ENCODE results near the gene APOA1. TPM values are rescaled to one million over a fixed set of nuclear protein-coding genes. Genes with fewer than 3 reads are reported as not detected.
A peak's percentile ranks its signal among the peaks of the same experiment; 100 is the strongest.

APOA1 gene
- total RNA-seq, 2 donors from 2014 or later, result 0.84 TPM; not detected in 1

DNA sequence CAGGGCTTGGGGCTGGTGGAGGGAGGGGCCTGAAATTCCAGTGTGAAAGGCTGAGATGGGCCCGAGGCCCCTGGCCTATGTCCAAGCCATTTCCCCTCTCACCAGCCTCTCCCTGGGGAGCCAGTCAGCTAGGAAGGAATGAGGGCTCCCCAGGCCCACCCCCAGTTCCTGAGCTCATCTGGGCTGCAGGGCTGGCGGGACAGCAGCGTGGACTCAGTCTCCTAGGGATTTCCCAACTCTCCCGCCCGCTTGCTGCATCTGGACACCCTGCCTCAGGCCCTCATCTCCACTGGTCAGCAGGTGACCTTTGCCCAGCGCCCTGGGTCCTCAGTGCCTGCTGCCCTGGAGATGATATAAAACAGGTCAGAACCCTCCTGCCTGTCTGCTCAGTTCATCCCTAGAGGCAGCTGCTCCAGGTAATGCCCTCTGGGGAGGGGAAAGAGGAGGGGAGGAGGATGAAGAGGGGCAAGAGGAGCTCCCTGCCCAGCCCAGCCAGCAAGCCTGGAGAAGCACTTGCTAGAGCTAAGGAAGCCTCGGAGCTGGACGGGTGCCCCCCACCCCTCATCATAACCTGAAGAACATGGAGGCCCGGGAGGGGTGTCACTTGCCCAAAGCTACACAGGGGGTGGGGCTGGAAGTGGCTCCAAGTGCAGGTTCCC, 7.8 kb downstream of the APOA1 start, which contains the start of gene APOC3:
Gene APOC3, plus strand, starts transcription at position 383 of the 659 bp plus-strand sequence. CDS start 676 bp downstream, outside the sequence.
- H3K9me3 Mint-ChIP-seq, result no peaks in the 10 kb centered on the region
- DNase-seq (ENCODE audit: low spot score in 2 of 2), result no peak

GRCh38 chr11:116828632-116829524, 8.5 kb downstream of the APOA1 start:
- Mint-ChIP-seq H3K36me3 (no peaks in the 10 kb centered on the region), H3K9me3 (no peaks in the 10 kb centered on the region), H3K27ac (no peak overlapping the region)
- ATAC-seq (no peak), DNase-seq (ENCODE audit: low spot score in 2 of 2) (no peak)

More for the DNA sequence above, 7.8 kb downstream of the APOA1 start, which contains the start of gene APOC3:
- H3K36me3 Mint-ChIP-seq, result no peaks in the 10 kb centered on the region
- no peak within 1 kb of the TSS for H3K27ac Mint-ChIP-seq
- no peak for ATAC-seq

DNA sequence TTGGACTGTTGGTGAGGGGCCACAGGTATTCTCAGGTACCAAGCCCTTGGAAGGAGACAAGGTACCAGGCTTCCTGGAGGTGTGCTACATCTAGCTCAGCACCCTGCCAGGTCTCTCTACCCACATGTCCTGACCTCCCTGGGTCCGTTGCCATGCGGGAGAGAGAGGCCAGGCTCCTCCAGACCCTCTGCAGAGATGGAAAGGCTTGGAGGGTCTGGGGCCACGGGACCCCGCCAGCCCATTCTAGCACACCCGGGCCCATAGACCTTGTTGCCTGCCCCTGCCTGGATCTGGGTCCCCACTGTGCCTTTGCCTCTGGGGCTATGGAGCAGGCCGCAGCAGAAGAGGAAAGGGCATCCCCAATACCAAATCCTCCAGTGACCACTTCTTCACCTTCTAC, 10.0 kb downstream of the APOA1 start:
- H3K36me3 Mint-ChIP-seq, result no peaks in the 10 kb centered on the region
- H3K9me3 Mint-ChIP-seq, result no peaks in the 10 kb centered on the region
- DNase-seq (ENCODE audit: low spot score in 2 of 2) (peak in 1 of 2 donors; percentile 53), ATAC-seq (no peak)
- H3K27ac Mint-ChIP-seq, result no peak overlapping the region

DNA sequence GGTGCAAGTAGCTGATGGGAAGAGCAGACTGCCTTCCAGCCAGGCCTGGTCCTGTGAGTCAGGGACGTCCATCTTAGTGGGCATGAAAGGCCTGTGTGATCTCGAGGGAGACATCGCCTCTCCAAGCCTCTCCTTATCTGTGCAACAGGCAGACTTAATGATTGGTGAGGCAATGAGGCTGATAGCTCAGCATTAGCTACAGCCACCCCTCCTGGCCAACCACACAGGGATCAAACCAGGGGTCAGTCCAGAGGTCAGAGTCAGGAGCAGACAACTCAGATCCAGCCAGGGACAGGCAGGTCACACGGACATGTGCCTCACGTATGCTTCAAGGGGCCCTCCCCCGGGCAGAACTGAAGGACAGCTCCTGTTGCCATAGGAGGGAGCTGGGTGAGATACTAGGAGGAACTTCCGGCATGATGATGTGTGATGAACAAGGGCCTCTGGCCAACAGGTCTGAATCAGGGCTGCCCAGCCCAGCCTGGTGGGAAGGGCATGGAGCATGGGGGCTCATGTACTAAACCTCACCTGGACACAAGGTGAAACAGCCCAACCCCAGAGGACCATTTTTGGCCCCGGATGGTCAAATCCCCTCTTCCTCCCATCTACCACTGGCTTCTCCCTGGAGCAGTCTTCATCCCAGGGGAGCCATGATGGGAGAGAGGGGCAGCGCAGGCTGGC, 10.5 kb downstream of the APOA1 start:
- ATAC-seq (no peak), DNase-seq (ENCODE audit: low spot score in 2 of 2) (peak in 1 of 2 donors; percentile 48)
- Mint-ChIP-seq H3K36me3 (no peaks in the 10 kb centered on the region), H3K9me3 (no peaks in the 10 kb centered on the region), H3K27ac (no peak overlapping the region)

- H3K27ac Mint-ChIP-seq, result no peak overlapping the region
- DNase-seq (ENCODE audit: low spot score in 2 of 2) (no peak), ATAC-seq (no peak)
- H3K36me3 Mint-ChIP-seq, result no peaks in the 10 kb centered on the region
- H3K9me3 Mint-ChIP-seq, result no peaks in the 10 kb centered on the region
Measured at GRCh38 chr11:116825854-116826750, 11.3 kb downstream of the APOA1 start.

GRCh38 chr11:116825434-116825833, 12.0 kb downstream of the APOA1 start:
- DNase-seq (ENCODE audit: low spot score in 2 of 2) (no peak), ATAC-seq (no peak)
- H3K27ac Mint-ChIP-seq, result no peak overlapping the region
- H3K9me3 Mint-ChIP-seq, result no peaks in the 10 kb centered on the region
- H3K36me3 Mint-ChIP-seq, result no peaks in the 10 kb centered on the region

DNA sequence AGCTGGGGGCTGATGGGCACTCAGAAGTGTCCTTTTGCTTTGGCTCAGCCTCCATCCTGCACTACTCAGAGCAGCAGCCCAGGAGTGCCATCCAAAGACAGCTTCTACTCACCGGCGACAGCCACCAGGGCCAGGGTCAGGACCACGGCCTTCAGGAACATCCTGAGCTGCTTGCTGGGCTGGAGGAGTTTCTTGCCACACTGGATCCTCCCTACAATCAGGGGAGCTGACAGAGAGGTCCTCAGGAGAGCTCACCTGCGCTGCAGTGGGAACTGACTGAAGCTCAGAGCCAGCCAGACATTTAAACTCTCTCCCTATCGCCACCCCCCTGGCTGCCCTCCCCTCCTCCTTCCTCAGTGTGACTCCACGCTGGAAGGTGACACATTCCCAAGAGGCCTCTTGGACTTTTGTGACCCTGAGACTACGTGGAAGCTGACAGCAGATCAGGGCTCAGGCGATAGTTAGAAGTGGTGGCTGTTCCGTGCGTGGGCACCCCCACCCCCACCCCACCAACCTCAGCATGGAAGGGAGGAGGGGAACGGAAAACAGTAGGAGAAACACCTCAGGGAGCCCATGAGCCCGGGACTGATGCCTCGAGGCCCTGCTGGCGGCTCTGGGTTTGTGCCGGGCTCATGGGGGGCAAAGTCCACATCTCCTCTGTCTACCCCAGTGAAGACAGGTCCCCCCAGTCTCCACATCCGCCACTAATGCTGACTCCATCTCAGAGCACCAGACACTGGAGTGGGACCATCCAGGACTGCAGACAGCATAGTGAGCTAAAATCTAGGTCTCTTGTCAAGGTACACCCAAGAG, 14.2 kb downstream of the APOA1 start, which contains the start of gene APOA4:
Gene APOA4, minus strand, starts transcription at position 274 of the 813 bp plus-strand sequence. Its CDS starts 113 bp downstream, at position 161.
- no peak for DNase-seq (ENCODE audit: low spot score in 2 of 2)
- Mint-ChIP-seq H3K27ac (no peak within 1 kb of the TSS), H3K36me3 (no peaks in the 10 kb centered on the region), H3K9me3 (no peaks in the 10 kb centered on the region)
- ATAC-seq, result no peak

- ATAC-seq, result no peak
- no peaks in the 10 kb centered on the region for H3K36me3 Mint-ChIP-seq
- no peaks in the 10 kb centered on the region for H3K9me3 Mint-ChIP-seq
- no peak for DNase-seq (ENCODE audit: low spot score in 2 of 2)
- no peak overlapping the region for H3K27ac Mint-ChIP-seq
Measured at GRCh38 chr11:116822575-116822974, 14.8 kb downstream of the APOA1 start.

DNA sequence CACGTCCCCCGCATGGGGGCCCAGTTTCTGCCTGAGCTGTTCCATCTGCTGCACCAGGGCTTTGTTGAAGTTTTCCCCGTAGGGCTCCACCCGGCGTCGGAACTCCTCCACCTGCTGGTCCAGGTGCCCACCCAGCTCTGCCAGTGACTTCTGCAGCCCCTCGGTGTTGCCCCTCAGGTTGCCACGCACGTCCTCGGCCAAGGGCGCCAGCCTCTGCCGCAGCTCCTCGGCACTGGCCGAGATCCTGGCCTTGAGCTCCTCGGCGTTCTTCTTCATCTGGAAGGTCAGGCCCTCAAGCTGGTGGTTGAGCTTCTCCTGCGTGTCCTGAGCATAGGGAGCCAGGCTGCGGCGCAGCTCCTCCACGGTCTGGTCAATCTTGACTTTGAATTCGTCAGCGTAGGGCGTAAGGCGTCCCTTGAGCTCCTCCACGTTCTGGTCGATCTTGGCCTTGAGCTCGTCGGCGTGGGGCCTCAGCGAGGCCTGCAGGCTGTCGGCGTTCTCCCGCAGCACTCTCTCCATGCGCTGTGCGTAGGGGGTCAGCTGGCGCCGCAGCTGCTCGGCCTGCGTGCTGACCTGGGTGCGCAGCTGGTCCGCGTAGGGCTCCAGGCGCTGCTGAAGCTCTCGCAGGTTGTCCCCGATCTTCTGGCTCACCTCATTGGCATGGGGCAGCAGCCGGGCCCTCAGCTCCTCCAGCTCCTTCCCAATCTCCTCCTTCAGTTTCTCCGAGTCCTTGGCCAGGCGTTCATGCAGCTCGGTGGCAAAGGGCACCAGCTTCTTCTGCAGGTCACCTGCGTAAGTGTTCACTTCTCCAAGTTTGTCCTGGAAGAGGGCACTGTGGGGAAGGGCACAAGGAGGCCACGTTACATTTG, 16.1 kb downstream of the APOA1 start:
- H3K9me3 Mint-ChIP-seq, result no peaks in the 10 kb centered on the region
- DNase-seq (ENCODE audit: low spot score in 2 of 2) (no peak), ATAC-seq (no peak)
- H3K27ac Mint-ChIP-seq, result no peak overlapping the region
- H3K36me3 Mint-ChIP-seq, result no peaks in the 10 kb centered on the region

DNA sequence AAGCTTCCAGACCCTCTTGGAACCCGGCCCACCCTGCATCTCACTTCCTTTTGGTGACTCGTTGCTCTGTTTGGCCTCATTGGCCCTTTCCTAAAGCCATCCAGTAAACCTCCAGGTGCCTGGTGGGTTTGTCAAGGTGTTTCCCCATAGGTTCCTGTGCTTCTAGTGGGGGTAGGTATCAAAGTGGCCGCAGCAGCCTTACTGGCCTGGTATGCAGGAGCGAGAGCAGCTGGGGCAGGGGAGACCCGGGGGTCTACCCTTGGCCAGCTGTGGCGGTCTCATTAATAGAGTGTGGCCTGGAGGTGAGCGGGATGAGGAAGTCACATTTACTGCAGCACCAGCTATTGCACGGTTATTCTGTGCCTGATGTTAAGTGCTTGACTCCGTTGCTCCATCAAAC, 18.4 kb downstream of the APOA1 start:
- Mint-ChIP-seq H3K9me3 (no peaks in the 10 kb centered on the region), H3K36me3 (no peaks in the 10 kb centered on the region), H3K27ac (no peak overlapping the region)
- ATAC-seq (no peak), DNase-seq (ENCODE audit: low spot score in 2 of 2) (no peak)

DNA sequence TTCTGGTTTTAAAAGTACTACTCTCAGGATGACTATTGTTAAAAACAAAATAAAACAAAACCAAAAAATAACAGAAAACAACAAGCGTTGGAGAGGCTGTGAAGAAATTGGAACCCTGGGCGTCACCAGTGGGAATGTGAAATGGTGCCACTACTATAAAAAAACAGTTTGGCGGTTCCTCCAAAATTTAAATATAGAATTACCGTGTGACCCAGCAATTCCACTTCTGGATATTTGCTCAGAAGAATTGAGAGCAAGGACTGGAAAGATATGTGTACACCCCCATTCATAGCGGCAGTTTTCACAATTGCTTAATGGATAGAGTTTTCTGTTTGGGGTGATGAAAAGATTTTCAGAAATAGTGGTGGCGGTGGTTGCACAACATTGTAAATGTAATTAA, 22.9 kb downstream of the APOA1 start:
- DNase-seq (ENCODE audit: low spot score in 2 of 2) (no peak), ATAC-seq (no peak)
- no peaks in the 10 kb centered on the region for H3K9me3 Mint-ChIP-seq
- no peaks in the 10 kb centered on the region for H3K36me3 Mint-ChIP-seq
- H3K27ac Mint-ChIP-seq, result no peak overlapping the region

GRCh38 chr11:116813781-116814471, 23.5 kb downstream of the APOA1 start:
- no peaks in the 10 kb centered on the region for H3K9me3 Mint-ChIP-seq
- H3K27ac Mint-ChIP-seq, result no peak overlapping the region
- DNase-seq (ENCODE audit: low spot score in 2 of 2) (no peak), ATAC-seq (no peak)
- no peaks in the 10 kb centered on the region for H3K36me3 Mint-ChIP-seq

DNA sequence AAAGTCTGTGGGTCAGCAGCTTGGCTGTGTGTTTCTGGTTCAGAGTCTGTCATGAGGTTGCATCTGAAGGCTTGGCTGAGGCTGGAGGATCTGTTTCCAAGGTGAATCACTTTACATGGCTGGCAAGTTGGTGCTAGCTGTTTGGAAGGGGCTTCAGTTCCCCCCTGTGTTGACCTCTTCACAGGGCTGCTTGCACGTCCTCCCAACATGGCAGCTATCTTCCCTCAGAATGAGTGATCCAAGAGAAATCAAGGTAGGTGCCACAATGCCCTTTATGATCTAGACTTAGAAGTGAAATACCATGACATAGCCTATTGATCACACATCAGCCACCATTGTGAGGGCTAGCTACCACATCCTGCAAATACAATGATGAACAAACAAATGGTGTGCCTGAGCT, 24.3 kb downstream of the APOA1 start:
- Mint-ChIP-seq H3K36me3 (no peaks in the 10 kb centered on the region), H3K27ac (no peak overlapping the region), H3K9me3 (no peaks in the 10 kb centered on the region)
- peak; percentile 5 to 18 for ATAC-seq
- DNase-seq (ENCODE audit: low spot score in 2 of 2), result no peak

GRCh38 chr11:116812109-116812508, 25.3 kb downstream of the APOA1 start:
- Mint-ChIP-seq H3K27ac (no peak overlapping the region), H3K9me3 (no peaks in the 10 kb centered on the region), H3K36me3 (no peaks in the 10 kb centered on the region)
- ATAC-seq, result no peak
- no peak for DNase-seq (ENCODE audit: low spot score in 2 of 2)

Measured in activated naive CD4-positive, alpha-beta T cell treated with anti-CD3 and anti-CD28 coated beads, Interleukin-2, amount 50 U/mL, for 72 hours (primary cell).